HG02852 (cell line): ENCODE results near the gene FOXB2.
"Not testable (repeated sequence)": the region's sequence is repeated elsewhere in the genome, so short reads cannot be mapped to it uniquely, and the experiment has no call there.

Experiments used
- ATAC-seq: cut with Tn5 transposase; IDR thresholded peaks from one replicate; pipeline ENCODE4 v1.9.1; 2021; ENCODE audit warnings: mild to moderate bottlenecking, moderate library complexity; ENCODE audit not compliant: unreplicated experiment

FOXB2 gene

DNA sequence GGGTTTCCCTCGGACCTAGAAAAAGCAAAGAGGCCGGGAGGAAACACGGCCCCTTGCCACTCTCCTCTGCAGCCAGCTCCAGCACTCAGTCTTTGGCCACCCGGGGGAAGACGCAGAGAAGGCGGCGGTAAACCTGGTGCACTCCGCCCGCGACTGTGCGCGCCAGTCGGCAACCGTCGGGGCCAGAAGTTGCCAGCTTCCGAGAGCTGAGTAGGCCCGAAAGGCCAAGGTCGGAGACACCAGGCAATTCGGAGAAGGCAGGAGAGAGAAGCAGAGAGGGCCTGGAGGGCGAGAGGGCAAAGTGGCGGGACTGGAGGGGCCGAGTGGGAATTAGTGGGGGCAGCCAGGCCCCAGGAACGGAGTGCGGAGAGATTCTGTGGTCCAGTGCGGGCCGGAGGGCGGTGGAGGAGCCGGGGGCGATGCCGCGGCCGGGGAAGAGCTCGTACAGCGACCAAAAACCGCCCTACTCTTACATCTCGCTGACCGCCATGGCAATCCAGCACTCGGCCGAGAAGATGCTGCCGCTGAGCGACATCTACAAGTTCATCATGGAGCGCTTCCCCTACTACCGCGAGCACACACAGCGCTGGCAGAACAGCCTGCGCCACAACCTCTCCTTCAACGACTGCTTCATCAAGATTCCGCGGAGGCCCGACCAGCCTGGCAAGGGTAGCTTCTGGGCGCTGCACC is at the start of gene FOXB2:
Gene FOXB2, plus strand, starts transcription at position 420 of the 690 bp plus-strand sequence. Its CDS starts 0 bp downstream, at position 420.
- no peak for ATAC-seq

DNA sequence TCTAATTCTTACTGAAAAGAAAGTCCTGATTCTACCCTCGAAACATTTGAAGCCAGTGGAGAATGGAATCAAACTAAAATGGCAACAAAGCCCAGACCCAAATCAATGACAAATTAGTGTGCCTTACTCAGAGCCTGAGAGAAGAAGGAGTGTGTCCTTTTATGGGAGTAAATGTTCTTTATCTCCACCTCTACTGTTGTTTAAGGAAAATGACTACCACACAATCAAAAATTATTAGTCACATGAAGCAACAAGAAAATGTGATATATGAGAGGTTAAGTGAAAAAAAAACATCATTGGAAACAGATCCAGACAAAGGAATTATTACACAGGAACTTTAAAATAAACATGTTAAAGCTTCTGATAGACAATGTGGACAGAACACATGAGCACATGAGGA is 49.7 kb upstream of the FOXB2 start:
- no peak for ATAC-seq

DNA sequence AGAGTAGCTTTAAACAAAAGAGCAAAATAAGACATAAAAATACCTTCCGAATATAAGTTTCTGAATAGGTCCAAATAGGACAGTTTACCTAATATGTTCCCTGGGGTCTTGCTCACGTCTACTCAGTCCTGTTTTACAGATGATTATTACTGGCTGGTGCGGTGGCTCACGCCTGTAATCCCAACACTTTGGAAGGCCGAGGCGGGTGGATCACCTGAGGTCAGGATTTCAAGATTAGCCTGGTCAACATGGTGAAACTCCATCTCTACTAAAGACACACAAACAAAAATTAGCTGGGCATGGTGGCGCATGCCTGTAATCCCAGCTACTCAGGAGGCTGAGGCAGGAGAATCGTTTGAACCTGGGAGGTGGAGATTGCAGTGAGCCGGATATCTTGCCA is 40.6 kb upstream of the FOXB2 start:
- not testable (repeated sequence) for ATAC-seq

DNA sequence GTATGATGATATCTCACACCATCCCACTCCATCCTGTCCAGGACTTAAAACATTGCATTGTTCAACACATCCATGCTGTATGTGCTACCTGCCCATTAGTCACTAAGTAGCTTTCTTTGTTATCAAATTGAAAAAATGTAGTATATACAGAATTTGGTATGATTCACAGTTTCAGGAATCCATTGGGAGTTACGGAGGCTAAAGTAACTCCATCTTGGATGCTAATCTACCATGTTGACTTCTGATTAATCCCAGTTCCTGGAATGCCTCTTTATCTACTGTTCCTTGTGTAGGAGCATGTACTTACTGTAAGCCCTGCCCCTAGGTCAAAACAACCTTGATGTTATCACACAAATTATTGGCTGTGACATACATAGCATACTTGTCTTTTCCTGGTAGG is 38.9 kb upstream of the FOXB2 start:
- no peak for ATAC-seq

DNA sequence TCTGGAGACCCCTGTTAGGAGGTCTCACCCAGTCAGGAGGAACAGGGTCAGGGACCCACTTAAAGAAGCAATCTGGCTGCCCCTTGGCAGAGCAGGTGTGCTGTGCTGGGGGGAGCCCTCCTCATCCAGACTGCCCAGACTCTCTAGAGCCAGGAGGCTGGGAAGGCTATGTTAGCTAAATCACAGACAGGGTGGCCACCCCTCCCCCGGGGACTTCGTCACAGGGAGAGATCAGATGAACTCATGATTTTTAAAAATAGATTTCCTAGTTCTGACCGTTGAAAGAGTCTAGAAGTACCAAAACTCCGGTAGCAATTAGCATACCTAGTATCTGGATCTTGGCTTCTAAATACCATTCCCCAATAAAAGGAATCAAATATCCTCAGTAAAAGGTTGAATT is 35.0 kb upstream of the FOXB2 start:
- no peak for ATAC-seq

DNA sequence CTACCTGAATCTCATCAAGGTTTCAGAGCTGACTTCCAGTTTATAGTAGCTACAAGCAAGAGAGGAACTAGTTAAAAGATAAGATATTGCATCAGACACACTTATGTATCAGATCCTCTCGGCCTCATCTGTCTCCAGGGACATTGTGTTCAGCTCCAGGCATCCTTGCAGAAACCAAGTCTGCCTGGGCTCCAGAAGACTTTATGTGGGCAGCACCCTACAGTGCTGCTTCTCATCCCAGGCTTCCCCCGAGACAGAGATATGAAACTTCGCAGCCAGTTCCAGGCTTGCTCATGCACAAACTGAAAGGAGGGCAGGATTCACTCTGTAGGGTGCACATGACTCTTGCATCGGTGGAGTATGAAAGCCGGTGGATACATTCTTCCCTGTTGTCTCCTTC is 33.9 kb upstream of the FOXB2 start:
- no peak for ATAC-seq

DNA sequence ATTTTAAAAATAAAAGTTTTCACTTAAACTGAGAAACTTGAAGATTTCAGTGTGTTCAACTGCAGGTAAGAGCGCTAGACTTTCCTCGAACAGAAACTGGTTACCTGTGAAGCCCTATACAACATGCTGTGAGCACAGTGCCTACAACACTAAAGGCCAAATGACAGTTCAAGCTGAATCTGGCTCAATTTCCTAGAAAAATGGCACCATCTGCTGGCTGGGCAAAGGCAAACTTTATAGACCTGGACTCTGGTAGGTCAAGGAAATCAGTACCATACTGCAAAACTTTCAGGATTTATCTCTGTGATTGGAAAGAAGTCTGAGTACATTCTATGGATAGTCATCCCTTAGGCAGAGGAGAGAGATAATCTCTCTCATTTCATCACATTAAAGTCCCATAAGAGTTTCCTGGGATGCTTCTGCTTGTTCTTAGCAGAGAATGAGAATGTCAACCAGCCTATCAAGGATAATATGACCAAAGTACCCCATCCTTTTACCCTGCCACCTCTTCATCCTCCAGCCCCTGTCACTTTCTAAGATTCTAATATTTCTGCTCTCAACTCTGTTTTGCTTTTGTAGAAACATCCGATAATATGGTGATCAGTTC is 31.8 kb upstream of the FOXB2 start:
- ATAC-seq = no peak

DNA sequence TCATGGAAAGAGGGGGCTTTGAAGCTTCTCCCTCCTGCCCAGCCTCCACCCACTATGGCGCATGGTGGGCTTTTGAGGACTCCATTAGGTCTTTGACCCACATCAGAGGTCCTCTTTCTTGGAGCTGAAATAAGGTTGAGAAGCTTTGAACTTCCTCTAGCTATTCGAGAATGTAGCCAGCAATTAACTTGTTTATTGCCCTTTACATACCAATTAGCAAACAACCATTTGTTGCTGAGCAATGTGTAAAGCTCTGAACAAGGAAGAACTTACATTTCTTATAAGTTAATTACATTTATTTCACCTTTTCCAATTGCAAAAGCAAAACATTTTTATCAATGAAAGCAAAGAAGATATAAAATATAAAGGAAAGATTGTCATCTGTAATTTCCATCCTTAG is 30.5 kb upstream of the FOXB2 start:
- no peak for ATAC-seq

DNA sequence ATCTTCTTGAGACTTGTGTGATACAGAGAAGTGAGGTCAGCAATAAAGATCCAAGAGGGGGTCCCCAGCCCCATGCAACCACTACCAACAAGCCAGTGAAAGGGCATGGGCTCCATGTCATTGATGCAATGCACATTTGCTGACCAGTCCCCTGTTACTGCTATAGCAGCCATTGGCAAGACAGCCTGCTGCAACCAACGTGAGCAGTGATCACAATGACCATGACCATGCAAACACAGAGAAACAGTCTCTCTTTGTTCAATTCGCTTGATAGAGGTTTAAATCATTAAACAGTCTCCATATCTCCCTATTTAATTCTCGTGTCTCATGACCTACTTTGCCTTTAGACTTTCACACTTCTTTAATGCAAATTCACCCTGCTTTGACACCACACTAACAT is 30.0 kb upstream of the FOXB2 start:
- no peak for ATAC-seq

DNA sequence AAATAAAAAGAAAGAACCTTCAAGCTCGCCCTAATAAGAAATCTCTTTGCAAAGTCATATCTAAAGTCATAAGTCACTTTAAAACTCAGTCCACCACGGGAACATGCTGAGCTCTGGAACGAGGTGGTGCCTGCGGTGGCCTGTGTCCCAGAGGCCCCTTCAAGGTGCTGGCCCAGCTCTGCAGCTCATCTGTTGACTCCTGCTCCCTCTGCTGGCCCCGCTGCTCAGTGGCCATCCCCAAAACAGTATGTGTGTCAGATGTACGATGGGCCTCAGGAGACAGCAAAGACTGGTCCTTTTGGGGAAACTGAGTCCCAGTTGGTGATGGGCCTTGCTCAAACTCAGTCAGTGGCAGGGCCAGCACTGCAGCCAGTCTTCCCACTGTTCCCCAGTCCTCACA is 22.8 kb upstream of the FOXB2 start:
- ATAC-seq = no peak

DNA sequence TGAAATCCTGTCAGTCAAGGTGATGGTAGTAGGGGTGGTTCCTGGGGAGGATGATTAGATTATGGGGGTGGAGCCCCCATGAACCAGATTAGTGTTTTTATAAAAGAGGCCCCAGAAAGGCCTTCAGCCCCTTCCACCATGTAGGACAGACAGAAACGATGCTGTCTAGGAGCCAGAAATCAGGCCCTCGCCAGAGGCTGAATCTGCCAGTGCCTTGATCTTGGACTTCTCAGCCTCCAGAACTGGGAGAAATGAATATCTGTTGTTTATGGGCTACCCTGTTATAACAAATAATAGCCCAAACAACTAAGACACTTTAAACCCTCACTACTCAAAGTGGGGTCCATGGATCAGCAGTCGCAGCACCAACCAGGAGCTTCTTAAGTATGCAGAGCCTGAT is 20.2 kb upstream of the FOXB2 start:
- no peak for ATAC-seq

DNA sequence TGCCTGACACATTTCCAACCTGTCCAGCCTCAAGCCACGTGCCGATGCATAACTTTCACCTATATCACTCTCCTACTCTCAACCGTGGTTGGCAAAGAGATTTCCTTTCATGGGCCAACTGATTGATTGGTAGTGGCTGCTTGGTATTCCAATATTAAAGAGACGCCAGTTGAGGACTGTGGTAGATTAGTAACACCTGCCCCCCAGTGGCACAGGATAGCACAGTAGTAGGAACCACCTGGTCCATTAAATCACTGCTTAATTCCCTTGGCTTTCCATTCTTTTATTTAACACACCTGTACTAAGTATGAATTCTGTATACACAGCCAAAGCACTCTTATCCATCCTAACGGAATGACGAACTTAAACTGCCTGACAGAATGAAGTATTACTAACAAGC is 19.1 kb upstream of the FOXB2 start:
- no peak for ATAC-seq

DNA sequence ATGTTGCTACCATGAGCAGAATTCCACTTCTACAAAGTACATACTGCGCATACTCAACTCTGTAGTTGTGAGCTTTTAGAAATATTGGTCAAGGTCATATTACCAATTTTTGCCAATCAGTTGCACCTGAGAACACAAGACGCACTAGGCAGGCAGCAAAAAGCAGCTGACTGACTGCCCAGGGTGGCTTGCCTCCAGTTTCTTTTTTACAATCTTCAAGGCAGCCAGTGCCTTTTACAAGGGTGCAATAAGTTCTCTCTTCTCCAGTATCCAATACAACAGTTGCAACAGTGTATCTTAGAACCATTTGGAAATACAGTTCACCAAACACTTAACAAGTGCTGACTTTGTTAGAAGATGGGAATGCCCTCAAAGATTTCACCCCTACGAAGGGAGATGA is 16.1 kb upstream of the FOXB2 start:
- ATAC-seq = no peak

DNA sequence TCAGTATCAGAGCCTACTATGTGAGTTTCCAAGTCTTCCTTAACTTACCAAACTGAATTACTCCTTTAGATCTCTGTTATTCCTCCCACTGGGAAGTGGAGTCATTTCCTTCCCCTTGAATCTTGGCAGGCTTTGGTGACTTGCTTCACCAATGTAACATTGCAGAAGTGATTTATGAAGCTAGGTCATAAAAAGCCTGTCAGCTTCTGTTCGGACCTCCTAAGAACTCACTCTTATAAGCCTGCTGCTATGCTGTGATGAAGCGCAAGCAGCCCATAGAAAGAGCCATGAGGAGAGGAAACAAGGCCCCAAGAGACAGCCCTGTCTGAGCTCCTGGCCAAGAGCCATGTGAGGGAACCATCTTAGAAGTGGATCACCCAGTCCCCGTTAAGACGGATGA is 14.2 kb upstream of the FOXB2 start:
- ATAC-seq = no peak

DNA sequence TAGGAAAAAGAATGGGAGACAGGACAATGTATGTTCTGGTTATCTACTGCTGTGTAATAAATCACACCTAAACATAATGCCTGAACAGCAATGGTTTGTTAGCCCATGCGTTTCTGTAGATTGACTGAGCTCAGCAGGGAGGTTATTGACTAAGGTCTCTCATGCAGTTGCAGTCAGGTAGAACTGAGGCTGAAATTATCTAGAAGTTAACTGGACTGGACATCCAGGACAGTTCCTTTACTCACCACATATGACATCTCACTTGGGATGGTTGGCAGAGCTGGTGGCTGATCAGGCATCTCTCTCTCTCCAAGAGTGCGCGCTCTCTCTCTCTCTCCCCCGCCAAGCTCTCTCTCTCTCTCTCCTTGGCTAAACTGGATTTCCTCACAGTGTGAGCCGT is 8.9 kb upstream of the FOXB2 start:
- ATAC-seq = no peak

DNA sequence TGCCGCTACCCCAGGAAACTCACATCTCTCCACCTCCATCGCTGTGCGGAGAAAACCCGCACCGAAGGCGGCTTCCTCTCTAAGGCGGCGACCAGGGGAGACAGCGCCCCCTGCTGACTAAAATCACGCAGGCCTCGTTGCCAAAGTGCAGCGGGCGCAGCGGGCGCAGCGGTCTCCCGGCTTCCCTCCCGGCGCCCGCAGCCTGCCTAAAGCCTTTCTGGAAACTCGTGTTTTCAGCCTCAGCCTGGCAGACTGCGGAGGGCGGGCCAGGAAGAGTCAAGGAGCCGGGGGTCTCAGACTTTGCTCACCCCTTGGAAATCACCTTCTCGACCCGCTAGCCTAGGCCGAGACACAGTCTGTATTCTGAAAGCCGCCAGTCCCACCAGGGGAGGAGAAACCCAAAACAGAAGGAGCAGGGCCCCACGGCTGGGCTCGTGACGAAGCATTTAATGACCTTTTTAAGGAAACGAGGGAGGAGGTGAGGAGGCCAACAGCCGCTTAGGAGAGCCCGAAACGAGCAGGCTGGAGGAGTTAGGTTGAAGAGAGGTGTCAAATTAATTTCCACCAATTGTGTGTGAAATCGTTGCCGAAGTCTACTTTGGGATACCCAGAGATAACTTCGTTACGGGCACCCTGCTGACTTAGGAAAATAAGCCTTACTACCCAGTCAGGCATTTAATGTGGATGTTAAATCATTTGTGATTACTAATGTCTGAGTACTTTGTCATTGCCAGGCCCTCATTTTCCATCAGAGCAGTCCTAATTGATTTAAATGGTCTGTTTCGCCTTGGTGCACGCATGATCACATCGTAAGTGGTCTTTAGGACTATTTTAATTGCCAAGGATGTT is 7.3 kb upstream of the FOXB2 start:
- no peak for ATAC-seq

DNA sequence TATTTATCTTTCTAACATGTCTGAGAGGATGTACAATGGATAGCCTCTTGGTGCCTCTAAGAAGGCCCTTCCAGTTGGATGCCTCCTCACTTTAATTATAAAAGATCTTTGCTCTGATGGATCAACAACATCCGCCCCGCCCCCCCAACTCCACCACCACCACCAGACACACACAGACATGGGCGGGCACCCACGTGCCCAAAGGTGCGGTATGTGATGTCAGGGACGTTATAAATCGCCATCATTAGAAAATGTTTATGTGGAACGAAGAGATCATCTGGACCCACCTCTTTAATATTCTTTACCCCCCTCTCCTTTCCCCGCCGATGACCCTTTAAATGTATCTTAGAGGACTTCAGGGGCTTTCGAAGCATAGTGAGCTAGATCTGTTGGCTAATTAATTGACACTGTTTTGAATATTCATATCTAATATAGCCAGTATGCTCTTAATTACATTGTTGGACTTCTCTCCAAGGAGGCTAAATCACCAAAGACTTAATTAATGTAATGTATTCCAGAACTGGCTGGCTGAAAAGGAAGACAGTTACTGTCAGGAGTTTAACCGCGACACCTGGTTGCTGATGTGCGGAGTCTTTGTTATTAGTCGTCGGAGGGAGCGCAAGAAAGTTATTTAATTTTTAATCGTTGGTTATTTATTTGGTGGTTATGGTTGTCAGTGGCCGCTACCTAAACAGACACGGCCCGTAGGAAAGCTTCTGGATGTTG is 6.1 kb upstream of the FOXB2 start:
- no peak for ATAC-seq

DNA sequence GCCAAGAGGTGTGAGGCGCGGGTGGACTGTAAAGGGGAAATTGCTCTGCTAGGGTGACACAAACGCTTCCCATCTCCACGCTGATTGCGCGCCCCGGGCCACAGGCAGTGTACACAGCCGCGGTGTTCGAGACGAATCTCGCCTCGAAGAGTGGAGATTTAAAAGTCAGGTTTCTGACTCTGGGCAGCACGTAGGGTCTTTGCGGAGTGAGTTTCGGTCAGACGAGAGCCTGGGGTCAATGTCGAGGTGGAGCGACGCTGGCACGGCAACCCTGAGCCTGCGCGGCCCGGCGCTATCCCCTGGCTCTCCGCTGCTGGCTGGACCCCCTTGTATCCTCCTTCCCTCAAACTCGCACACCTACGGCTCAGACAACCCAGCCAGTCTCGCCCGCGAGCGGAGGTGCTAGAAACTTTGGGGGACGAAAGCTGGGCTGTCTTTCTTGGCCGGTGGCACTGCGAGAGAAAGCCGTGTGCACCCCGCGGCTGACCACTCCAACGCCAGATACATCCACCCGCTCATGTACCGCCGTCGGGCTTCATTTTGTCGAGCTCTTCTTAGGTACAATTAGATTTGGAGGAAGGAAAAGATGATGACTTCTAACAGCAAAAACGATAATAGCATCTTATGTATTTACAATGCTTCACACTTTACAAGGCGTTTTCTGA is 5.4 kb upstream of the FOXB2 start:
- ATAC-seq = no peak

DNA sequence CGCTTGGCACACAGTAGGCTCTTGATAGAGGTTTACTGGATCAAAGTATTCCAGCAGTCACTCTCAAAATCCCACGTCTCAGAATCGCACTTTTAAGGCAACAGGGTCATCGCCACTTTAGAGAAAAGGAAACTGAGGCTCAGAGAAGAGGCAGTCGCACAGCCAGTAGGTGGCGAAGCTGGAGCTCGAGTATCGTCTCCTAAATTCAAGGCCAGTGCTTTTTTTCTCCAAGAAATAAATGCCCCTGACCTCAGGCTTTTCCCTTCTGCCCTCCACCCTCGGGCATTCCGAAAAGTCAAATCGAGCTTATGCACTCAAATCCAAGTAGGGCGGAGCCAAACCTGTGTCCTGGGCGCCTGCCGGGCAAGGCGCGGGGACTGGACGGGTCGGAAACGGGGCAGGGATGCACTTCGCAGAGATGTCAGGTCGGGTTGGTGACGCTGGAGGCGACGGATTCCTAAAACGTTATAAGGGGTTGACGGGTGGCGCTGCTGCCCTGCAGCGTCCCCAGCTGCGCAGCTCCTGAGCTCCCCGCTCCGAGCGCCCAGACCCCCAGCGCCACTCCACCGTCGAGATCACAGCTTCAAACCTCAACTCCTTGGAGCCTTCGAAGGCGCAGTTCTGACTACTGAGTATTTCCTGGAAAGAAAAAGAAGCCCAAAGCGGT is 4.7 kb upstream of the FOXB2 start:
- no peak for ATAC-seq

DNA sequence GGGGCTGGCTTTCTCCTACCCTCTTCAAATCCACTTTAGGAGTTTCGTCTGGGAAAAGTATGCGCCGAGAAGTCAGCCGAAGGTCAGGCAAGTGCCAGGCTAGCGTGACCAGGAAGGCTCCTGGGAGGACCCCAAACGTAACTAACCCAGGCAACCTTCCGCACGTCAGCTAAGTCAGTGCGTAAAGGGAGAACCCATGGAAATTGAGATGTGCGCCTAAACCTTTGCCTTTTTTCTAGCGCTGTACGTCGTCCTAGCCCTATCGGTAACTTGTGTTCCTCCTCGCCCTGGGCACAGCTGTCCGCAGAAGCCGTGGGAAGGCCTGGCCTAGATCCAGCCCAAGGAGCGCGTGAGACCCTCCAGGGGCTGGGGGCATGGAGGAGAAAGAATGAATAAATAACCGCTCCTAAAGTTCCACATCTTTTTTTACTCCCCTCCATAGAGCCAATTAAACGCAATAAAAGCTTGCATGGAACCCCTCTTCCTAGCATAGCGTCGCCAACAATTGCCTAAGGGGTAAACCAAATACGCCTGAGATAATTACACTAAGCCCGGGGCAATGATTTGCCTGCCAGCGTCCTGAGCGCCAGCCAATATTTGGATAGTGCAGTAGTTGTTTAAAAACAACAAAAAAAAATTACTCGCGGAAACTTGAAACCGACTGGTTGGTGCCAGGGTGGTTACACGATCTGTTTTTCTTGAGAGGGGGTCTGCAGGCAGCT is 4.0 kb upstream of the FOXB2 start:
- no peak for ATAC-seq
